ENCODE results near the gene SSBP2.

GRCh38 chr5:81760521-81760920 lies 9.6 kb upstream of the SSBP2 start:
- TF ChIP-seq CTCF (IDR thresholded peaks at IDR 0.05) (no peak), POLR2A (IDR thresholded peaks at IDR 0.05) (no peak)

All from esophagus squamous epithelium (tissue), 4 donors.